CD4-positive, alpha-beta T cell treated with Interleukin-21 for 1 hour (primary cell): Measurements from ENCODE around the gene ONECUT2.
"Not testable (repeated sequence)": the region's sequence is repeated elsewhere in the genome, so short reads cannot be mapped to it uniquely, and the experiment has no call there.

Experiments used
- DNase-seq: peaks from one replicate; pipeline ENCODE4 v3.0.0-alpha.2; 2020

Gene ONECUT2

DNA sequence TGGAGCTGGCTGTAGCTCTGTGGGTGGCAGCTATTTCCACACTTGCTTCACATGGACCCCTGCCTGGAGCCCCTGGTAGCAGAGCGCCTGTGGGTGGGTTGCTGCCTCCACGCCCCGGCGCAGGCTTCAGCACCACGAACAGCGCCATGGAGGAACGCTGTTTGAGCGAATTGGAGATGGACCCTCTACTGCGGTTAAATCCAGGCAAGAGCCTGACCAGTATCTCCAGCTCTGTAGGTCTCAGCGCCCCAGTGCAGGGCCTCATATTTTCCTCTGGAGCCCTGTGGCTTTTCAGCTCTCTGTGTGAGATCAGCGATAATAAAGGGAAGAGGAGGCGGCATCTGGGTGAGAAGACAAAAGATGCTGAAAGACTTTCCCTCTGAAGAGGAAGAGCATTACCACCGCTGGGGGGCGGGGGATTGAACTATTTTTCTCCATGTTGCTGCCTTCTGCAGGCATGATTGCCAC is 12.0 kb downstream of the ONECUT2 start:
- no peak for DNase-seq

DNA sequence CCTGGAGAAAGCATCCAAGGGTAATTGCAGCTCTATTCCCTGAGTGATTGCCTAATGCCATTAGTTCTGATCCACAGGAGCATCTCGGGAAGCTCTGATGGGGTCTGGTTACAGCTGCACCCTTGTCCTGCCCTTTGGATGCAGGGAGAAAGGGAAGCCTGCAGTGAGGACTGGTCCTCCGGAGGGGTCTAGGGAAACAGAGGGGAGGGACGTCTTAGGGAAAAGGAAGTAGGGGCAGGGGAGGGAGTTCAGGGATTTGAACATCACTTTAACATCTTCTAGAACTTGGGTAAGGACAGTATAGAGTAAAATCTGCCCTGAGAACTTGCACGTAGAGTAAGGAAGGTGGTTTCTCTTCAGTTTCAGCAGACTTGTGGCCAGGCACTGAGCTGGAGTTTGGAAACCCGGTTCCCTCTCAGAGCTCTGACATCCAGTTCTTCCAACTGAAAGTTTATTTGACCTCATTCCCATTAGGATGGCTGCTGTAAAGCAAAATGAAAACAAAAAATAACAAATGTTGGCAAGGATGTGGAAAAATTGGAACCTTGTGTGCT is 20.5 kb downstream of the ONECUT2 start:
- DNase-seq: no peak

DNA sequence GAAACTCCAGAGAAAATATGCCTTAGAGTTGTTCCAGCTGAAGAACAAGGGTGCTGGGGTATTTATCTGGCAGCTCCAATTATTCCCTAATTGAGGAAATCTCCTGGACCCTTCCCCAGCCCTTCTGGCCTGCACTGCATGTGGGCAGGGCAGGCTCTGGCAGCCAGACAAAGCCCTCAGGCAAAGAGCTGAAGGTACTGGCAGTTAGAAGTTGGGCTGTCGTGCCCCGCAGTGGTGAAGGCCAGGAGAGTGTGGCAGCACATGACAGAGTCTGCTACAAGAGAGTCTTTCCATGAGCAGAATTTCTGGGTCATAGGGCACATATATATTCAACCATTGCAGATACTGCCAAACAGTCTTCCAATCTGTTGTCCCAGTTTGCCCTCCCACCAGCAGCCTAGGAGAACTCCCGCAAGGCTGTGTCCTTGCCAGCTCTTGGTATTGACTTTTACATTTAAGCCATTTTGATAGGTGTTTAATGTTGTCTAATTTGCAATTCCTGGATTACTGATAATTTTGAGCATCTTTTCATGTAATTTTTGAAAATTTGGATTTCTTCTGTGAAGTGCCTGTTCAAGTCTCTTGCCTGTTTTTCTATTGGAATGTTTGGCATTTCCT is 26.6 kb downstream of the ONECUT2 start:
- DNase-seq: no peak

DNA sequence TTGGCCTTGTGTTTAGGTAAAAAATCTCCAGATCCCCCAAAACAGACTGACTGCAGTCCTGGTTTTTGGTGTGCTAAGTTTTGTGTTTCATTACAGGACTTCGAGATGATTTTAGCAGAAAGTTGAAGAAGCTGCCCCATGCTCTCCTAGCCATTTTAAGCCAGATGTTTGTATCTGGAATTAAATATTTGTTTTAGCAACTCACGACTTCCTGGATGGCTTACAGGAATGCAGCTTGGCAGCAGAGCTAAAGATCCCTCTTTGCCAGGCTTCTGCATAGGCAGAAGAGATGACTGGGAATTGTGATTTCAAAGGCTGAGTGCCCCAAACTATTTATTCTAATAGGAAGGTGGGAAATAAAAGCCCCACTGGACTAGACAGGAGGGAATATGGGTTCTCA is 31.1 kb downstream of the ONECUT2 start:
- DNase-seq: no peak

DNA sequence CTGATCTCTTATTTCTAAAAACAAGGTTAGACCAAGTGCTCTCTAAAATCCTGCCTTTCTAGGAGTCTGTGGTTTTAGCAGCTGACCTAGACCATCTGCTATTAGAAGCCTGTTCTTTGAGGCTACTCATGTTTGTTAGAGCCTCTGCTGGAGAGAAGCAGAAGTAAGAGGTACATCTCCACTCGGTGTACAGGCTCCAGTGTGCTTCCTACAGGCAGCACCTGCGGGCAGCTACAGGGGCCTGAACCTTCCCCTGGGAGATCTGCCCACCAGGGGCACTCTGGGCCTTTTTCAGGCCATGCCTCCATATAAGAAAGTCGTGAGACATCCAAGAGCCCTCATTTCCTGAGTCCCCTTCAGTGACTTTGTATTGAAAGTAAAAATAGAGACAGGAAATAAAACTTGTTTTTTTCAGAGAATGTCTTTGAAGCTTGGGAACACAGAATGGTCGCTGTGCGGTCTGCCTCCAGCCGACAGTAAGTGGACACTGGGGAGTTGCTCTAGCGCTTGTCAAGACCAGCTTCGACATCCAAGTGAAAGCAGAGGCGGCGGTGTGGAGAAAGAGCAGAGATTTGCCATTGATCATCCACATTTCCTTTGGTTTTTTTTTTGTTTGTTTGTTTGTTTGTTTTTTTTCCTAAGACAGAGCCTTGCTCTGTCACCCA is 31.7 kb downstream of the ONECUT2 start:
- DNase-seq: no peak

DNA sequence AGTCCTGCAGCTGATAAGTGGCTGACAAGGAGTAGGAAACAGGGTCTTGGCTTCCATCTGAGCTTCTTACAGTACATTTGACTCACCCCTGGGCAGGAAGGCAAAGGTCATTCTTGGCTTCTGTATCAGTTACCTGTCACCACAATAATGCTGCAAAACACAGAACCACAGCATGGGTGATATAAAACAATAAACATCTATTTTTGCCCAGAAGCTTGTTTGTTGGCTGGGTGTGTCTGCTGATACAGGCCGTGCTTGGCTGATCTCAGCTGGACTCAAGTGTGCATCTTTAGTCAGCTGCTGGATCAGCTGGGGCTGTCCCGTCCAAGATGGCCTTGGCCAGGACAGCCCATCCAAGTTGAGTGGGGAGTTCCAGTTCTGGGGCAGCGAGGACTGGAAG is 34.7 kb downstream of the ONECUT2 start:
- no peak for DNase-seq

DNA sequence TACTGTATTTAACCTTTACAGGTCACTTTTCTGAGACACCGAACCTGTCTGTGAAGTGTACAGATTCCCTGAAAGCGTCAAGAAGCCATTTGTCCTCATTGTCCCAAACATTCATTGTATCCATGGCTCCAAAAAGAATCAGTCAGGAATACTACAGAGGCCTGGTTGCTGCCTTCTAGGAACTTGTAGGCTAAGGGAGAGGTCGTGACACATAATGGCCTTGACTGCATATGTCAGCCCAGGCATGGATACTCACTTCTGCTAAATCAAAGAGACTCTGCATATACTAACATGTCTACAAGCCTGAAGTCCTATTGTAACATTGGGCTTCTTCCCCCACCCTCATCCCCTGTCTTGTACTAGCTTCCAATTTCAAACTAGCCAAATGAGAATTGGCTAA is 40.2 kb downstream of the ONECUT2 start:
- no peak for DNase-seq

DNA sequence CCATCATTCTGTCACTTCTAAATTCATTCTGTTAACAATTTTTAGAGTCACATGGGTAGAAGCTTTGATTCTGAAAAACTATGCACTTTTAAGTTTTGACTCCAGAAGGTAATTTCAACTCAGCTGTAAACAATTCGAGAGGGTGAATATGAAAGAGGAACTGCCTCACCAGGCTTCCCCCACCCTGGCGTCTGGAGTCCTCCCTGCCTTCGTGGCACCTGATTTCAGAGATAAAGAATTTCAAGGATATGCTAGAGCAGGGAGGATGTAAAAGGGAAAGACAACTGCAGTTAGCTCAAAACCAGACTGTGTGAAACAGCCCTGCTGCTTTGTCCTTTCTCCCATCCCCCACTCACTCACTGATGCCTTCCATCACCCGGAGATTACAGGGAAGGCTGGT is 40.7 kb downstream of the ONECUT2 start:
- DNase-seq: no peak

DNA sequence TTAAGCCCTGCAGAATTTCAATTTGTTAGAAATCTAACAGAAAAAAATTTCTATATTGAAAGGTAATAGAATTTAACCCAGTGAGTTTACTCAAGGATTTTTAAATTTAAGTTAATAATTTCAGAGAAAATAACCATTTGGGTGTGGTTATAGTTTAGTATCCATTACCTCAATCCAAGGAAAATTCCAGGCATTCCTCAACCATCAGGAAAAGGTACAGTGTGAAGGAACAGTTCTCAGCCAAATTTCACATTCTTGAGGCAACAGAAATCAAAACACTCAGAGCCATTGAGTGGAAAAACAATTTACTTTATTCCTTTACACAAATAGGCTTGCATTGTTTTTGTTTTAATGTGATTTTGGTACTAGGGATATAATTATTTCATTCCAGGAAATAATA is 45.6 kb downstream of the ONECUT2 start:
- DNase-seq: no peak

DNA sequence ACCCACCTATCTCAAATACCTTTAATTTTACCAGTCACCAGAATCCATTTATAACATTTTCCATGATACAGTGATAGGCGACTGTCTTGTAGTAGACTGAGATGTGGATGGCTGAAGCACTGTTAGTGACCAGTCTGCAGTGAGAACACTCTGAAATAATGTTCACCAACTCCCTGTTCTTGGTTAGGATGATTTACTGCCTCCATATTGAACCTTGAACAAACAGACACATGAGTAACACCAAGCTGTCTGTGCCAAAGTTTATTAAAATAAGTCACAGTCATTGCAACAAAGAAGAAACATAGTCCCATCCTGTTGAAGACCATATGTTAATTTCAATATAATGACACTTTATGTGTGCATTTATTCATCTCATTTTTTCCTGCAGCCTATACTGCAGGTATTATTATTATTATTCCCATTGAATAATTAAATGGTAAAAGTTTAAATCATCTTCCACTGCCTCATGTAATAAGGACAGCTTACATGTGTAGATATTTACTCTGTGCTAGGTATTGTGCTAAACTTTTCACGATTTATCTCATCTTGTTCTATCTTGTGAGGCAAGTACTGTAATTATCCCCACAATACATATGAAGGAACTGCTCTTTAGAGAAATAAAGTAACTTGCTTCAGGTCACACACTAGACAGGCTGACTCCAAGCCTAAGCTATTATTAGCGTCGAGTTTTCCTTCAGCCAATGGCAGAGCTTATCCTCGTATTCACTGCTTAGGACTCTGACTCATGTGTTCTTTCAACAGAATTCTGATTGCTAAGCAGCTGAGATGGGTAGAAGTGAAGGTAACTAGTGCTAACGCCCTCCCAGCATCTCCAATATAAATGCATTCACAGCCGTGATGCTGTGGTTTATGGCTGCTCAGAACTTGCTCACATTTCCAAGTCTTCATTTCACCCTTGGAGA is 62.5 kb downstream of the ONECUT2 start:
- DNase-seq: no peak

DNA sequence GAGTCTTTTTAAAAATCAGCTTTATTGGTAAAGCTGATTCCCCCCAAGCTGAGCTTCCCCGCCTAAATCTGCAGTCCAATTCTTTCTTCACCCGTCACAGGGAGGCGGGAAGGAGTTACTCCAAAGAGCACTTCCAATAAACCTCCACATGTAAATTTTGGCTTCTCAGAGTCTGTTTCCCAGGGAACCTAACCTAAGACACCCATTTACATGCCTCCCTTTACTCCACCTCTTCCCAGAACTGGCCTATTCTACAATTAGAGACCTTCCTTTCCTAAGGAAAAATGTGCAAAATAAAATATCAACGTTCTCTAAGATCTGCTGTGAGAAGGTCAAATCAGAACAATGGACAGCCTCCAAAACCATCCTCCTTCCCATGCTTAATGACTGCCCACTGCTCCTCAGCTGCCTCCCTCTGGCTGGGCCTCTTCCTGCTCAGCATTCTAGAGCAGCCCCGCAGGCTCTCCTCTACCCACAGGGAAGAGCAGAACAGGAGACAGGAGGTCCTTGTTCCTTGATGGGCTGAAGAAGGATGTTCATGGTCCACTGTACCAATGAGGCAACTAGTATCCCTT is 63.6 kb downstream of the ONECUT2 start:
- DNase-seq: no peak

DNA sequence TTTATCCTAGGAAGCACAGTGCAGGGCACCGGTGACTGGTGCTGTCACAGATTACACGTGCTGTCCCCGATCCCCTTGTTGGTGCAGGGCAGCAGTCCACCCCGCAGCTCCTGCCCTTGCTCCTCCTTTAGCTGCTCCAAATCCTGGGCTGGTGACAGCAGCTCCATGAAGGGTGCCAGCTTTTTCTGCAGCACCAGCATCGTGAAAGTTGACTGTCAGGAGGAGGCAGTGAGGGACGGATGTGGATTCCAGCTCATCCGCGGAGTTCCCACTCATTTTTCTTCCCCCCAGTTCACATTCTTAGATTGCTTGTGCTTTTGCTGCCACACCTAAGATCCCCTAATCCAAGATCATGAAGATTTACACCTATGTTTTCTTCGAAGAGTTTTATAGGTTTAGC is 67.5 kb downstream of the ONECUT2 start:
- DNase-seq: no peak

DNA sequence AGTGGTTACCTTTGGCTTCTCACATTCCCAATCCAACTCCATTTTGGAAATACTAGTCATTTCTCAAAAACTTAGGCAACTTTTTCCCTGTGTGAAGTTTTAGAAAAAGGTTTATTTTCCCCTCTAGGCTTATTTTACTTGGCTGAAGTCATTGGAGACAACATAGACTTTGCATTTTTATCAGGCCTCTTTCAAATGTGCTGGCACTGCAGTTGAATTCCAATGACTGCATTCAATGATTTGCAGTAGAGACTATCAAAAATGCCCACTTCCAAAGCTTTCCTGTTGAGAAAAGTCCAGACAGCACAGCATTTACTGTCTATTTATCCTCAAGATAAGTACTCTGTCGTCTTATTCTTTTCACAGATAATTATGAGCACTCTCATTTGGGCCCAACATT is 70.1 kb downstream of the ONECUT2 start:
- DNase-seq: no peak

DNA sequence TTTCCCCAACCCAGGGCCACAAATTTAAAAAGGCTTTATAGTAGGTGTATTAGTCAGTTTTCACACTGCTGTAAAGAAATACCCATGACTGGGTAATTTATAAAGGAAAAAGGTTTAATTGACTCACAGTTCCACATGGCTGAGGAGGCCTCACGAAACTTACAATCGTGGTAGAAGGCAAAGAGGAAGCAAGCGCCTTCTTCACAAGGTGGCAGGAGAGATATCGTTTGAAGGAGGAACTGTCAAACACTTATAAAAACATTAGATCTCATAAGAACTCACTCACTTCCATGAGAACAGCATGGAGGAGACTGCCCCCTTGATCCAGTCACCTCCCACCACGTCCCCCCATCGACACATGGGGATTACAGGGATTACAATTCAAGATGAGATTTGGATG is 80.9 kb downstream of the ONECUT2 start:
- DNase-seq: no peak

DNA sequence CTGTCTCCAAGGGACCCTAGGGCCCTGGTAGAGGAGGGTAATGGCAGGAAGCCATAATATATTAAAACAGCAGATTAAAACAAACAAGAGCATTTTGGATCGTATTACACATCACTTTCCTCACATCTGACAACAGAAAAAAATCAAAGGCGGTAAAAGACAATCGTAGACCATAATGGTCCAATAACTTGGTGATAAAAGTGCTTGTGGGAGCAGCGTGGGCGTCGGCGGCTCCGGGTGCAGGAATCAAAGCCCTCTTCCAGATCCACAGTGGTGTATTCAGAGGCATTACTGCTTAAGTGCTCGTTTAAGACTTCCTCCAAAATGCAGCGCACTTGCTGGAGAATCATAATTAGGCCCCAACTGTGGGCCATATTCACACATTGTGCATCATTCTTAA is 83.4 kb downstream of the ONECUT2 start:
- DNase-seq: no peak

DNA sequence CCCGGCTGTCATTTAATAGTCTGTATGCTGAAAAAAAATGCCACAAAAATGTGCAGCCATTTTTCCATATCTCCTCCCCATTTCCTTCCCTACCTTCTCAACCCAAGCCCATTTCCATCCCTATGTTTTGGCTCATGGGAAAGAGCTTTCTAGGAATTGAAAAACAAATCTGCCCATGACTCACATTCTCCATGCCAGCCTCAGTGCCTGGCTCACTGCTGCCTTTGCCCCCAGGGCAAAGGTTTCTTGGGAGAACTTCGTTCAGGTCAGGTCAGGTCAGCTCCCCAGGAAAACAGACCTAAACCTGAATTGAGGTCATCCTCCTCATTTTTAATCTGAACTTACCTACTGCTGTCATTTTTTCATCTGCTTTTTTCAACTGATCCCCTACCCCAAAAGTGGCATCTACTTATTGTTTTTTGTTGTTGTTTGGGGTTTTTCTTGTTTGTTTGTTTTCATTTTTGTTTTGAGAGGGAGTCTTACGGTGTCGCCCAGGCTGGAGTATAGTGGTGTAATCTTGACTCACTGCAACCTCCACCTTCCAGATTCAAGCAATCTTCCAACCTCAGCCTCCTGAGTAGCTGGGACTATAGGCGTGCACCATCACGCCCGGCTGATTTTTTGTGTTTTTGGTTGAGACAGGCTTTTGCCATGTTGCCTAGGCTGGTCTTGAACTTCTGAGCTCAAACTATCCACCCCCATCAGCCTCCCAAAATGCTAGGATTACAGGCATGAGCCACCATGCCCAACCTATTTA is 84.7 kb downstream of the ONECUT2 start:
- DNase-seq: no peak

DNA sequence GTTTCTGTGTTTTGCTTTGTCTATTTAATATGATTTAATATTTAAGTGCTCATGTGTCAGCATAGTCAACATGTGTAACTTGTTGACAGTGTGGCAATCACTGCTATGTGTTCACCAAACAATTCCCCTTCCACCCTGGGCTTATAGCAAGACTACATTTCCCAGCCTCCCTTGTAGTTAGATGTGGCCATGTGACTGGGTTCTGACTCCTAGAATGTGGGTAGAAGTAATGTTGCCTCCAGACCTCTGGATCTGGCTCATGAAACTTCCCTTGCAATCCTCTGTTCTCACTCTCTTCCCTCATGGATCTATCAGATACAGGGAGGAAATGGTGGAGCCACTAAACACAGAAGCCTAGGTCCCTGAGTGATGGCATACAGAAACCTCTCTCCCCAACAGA is 87.2 kb downstream of the ONECUT2 start:
- DNase-seq: not testable (repeated sequence)

DNA sequence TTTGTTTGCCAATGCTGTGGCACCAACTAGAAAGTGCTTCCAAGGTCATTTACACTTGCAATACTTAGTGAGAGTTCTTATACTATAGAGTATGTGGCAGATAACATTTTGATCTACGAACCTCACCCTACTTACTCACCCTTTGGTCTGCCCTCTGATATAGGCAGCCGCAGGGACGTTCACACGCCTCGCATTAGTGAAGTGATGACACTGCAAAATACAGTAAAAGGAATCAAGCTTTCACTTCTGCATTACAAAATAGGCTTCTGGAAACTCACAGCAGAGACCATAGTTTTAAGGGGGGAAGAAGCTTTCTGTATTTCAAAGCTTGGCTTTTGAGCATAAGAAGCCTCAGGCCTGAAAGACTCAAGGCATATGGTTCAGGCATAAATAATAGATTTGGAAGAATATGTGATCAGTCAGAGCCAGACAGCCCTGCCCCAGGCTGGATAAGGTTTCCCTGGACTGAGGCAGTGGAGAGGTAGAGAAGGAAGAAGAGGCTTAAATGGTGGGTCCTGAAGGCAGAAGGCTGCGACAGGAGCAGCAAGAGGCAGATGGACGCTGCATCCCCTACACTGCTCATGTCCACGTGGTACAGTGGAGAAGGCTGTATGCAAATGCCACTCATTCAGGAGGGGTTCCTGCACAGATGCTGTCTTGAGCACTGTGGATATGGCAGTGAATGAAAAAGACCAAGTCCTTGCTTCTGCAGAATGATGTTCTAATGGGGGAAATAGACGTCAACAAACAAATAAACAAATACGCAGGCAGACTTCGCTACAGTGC is 88.2 kb downstream of the ONECUT2 start:
- DNase-seq: no peak

DNA sequence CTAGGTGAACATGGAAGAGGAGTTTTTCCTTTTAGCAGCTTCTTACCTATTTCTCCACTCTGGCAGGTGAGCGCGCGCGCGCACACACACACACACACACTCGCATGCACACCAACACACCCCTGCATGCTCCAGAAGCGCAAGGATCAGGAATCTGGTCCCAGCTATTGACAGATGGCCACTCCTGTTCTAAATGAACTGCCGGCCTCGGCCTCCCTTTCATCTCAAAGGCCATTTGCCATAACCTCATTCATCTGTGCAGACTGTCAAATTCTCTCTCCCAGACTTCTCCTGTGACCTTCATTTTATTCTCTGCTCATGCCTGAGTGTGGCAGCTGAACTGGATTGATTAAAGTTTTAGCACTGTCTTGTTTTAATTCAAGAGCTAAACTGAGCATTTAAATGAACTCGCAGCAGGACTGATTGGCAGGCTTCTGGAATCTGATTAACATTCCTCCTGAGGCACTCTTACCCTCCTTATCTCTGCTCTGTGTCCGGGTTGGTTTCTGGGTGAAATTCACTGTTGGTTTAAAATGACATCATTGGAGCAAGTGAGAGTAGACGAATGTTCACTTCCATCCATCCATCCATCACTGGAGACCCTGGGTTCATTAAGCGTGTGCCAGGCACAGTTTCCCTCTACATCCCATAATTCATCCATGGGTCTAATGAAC is 92.5 kb downstream of the ONECUT2 start:
- DNase-seq: no peak

DNA sequence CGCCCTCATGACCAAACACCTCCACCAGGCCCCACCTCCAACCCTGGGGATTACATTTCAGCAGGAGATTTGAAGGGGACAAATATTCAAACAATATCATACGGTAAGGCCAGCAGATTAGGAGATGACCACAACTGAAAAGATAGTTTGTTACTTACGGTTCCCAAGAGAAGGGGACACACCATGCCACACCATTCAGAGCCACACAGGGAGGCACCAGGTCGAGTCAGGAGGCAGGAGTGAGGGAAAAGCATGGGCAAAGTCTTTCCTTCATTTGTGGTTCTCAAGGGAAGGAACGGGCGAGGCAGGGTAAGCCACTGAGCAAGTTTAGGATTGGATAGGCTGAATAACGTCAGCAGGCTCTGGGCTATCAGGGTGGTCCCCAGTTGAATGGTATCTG is 94.0 kb downstream of the ONECUT2 start:
- DNase-seq: no peak
